Brain pericyte (primary cell): ENCODE measurements around the gene NPIPB2.
"Not testable (repeated sequence)": the region's sequence is repeated elsewhere in the genome, so short reads cannot be mapped to it uniquely, and the experiment has no call there.

Experiments
- DNase-seq: peaks from one replicate; pipeline ENCODE4 v3.0.0-alpha.2; 2012; ENCODE audit warnings: low read depth, low spot score

NPIPB2 gene

GRCh38 chr16:11962457-11962856 lies 20.6 kb upstream of the NPIPB2 start:
- not testable (repeated sequence) for DNase-seq

- DNase-seq: no peak
Observed at GRCh38 chr16:11957591-11958395, 15.9 kb upstream of the NPIPB2 start.

GRCh38 chr16:11956558-11956957 lies 14.7 kb upstream of the NPIPB2 start:
- DNase-seq: no peak

- no peak for DNase-seq
Observed at GRCh38 chr16:11955713-11956123, 13.9 kb upstream of the NPIPB2 start.

GRCh38 chr16:11953576-11953975 lies 11.7 kb upstream of the NPIPB2 start:
- DNase-seq: not testable (repeated sequence)

- DNase-seq: no peak
Observed at GRCh38 chr16:11950388-11950787, 8.5 kb upstream of the NPIPB2 start.

GRCh38 chr16:11949527-11949926 lies 7.7 kb upstream of the NPIPB2 start:
- no peak for DNase-seq

GRCh38 chr16:11948819-11949218 lies 7.0 kb upstream of the NPIPB2 start:
- no peak for DNase-seq

GRCh38 chr16:11946433-11946832 lies 4.6 kb upstream of the NPIPB2 start:
- DNase-seq: no peak

- not testable (repeated sequence) for DNase-seq
Observed at GRCh38 chr16:11927350-11927749, 14.5 kb downstream of the NPIPB2 start.

- DNase-seq: not testable (repeated sequence)
Observed at GRCh38 chr16:11924046-11924445, 17.8 kb downstream of the NPIPB2 start.

- no peak for DNase-seq
Observed at GRCh38 chr16:11916524-11917285, 25.1 kb downstream of the NPIPB2 start.

- peak; percentile 95 for DNase-seq
Observed at GRCh38 chr16:11915644-11916523, 26.0 kb downstream of the NPIPB2 start, which contains the start of gene GSPT1. GSPT1 (minus strand) TSS chr16:11915956; CDS start chr16:11915720, 236 bp downstream.

- DNase-seq: no peak
Observed at GRCh38 chr16:11915114-11915643, 26.7 kb downstream of the NPIPB2 start.

- DNase-seq: no peak
Observed at GRCh38 chr16:11914210-11915113, 27.4 kb downstream of the NPIPB2 start.

GRCh38 chr16:11913425-11914079 lies 28.3 kb downstream of the NPIPB2 start:
- DNase-seq: no peak

GRCh38 chr16:11909653-11910545 lies 31.9 kb downstream of the NPIPB2 start:
- no peak for DNase-seq

GRCh38 chr16:11907160-11907970 lies 34.5 kb downstream of the NPIPB2 start:
- no peak for DNase-seq
